DND-41 (cell line): ENCODE measurements around the gene ADAM10.

Source experiments
- ATAC-seq: fragments of 200-7000 bp; cut with Tn5 transposase; 3 replicates; pipeline ENCODE4 v1.9.1; 2021; ENCODE audit warnings: low read depth; ENCODE audit not compliant: insufficient read depth
- DNase-seq: peaks from one replicate; pipeline ENCODE4 v3.0.0-alpha.2; 2020
- H2AFZ ChIP-seq: 2 replicates; pipeline ENCODE4 v1.6.0; 2012; ENCODE audit warnings: low read depth, low read length
- H3K27ac ChIP-seq: 2 replicates; pipeline ENCODE4 v1.5.1; 2012; ENCODE audit warnings: low read length, inconsistent platforms
- H3K27me3 ChIP-seq: fragments of 200-600 bp; sonication (generic); 2 replicates; pipeline ENCODE4 v1.6.0; 2012; ENCODE audit warnings: low read length, mild to moderate bottlenecking, inconsistent platforms; ENCODE audit not compliant: insufficient read depth, poor library complexity
- H3K36me3 ChIP-seq: 2 replicates; pipeline ENCODE4 v1.5.1; 2012; ENCODE audit warnings: low read length, inconsistent platforms; ENCODE audit not compliant: insufficient read depth
- H3K4me1 ChIP-seq: 2 replicates; pipeline ENCODE4 v1.5.1; 2012; ENCODE audit warnings: mild to moderate bottlenecking, low read length; ENCODE audit not compliant: insufficient read depth
- H3K4me2 ChIP-seq: 2 replicates; pipeline ENCODE4 v1.6.0; 2012; ENCODE audit warnings: mild to moderate bottlenecking, moderate library complexity, low read length, inconsistent platforms; ENCODE audit not compliant: insufficient read depth
- H3K4me3 ChIP-seq, 2 experiments: fragments of 200-600 bp in 1 of 2; shearing (Covaris generic) in 1 of 2; 2 replicates each; pipeline ENCODE4 v1.5.1; 2012 to 2016; ENCODE audit warnings: inconsistent platforms in 2 of 2, low read length in 2 of 2, mild to moderate bottlenecking in 2 of 2, low read depth in 1 of 2, moderate library complexity in 1 of 2
- H3K79me2 ChIP-seq: 2 replicates; pipeline ENCODE4 v1.6.0; 2012; ENCODE audit warnings: low read length, inconsistent platforms; ENCODE audit not compliant: insufficient read depth
- H3K9ac ChIP-seq: 2 replicates; pipeline ENCODE4 v1.6.0; 2012; ENCODE audit warnings: low read depth, mild to moderate bottlenecking, inconsistent platforms, low read length, moderate library complexity
- H3K9me3 ChIP-seq: 2 replicates; pipeline ENCODE4 v1.5.1; 2012; ENCODE audit warnings: low read length, moderate library complexity, mild to moderate bottlenecking, inconsistent platforms; ENCODE audit not compliant: insufficient read depth, severe bottlenecking
- H4K20me1 ChIP-seq: 2 replicates; pipeline ENCODE4 v1.6.0; 2012; ENCODE audit warnings: low read length; ENCODE audit not compliant: insufficient read depth
- EZH2 ChIP-seq: IDR thresholded peaks from 3 replicates; pipeline ENCODE4 v1.6.1; 2012; ENCODE audit warnings: borderline replicate concordance, low read depth, mild to moderate bottlenecking, moderate library complexity, low read length, inconsistent platforms; ENCODE audit not compliant: severe bottlenecking
- TF ChIP-seq, protein P1 (sequence below): IDR thresholded peaks from 2 replicates; pipeline ENCODE4 v1.5.1; 2012; ENCODE audit warnings: borderline replicate concordance, low read length, moderate library complexity, mild to moderate bottlenecking; ENCODE audit not compliant: poor library complexity, severe bottlenecking; ENCODE audit errors: extremely low read depth

ADAM10 gene

DNA sequence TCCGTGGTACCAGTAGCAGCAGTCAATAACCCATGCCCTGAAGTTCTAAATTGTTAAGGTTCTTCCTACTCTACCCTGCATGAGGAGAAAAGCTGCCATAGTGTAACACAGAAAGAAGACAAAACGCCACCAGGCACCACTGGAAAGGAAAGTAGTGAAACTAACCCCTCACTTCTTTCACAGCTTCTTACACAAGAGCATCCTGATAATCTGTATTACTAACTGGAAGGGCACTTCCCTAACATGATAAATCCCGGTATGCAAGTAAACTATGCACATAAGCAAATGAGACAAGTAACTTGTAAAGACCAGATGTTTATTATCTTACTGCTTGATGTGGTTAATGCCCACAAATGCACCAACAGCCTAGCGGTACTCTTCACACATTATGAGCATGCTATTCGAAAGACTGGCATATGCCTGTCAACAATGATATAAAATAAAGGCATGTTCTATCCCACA is 141.3 kb downstream of the ADAM10 start:
- Histone ChIP-seq H3K27ac (no peak overlapping the region), H4K20me1 (0 out of 2 replicates have a peak, but pooled peaks cover 6% of the 10 kb centered on the region), H3K4me1 (no peaks in the 10 kb centered on the region), H3K4me2 (no peak overlapping the region), H3K36me3 (peaks cover 67% of the 10 kb centered on the region), H3K27me3 (no peaks in the 10 kb centered on the region), H2AFZ (no peak overlapping the region), H3K79me2 (peaks cover 9% of the 10 kb centered on the region), H3K9me3 (no peaks in the 10 kb centered on the region), H3K9ac (no peak overlapping the region), H3K4me3 (no peak overlapping the region)
- DNase-seq, result peak; percentile 26
- TF ChIP-seq, protein P1, sequence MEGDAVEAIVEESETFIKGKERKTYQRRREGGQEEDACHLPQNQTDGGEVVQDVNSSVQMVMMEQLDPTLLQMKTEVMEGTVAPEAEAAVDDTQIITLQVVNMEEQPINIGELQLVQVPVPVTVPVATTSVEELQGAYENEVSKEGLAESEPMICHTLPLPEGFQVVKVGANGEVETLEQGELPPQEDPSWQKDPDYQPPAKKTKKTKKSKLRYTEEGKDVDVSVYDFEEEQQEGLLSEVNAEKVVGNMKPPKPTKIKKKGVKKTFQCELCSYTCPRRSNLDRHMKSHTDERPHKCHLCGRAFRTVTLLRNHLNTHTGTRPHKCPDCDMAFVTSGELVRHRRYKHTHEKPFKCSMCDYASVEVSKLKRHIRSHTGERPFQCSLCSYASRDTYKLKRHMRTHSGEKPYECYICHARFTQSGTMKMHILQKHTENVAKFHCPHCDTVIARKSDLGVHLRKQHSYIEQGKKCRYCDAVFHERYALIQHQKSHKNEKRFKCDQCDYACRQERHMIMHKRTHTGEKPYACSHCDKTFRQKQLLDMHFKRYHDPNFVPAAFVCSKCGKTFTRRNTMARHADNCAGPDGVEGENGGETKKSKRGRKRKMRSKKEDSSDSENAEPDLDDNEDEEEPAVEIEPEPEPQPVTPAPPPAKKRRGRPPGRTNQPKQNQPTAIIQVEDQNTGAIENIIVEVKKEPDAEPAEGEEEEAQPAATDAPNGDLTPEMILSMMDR, result no peak
- TF ChIP-seq EZH2, result no peak
- peak; percentile 86 for ATAC-seq

DNA sequence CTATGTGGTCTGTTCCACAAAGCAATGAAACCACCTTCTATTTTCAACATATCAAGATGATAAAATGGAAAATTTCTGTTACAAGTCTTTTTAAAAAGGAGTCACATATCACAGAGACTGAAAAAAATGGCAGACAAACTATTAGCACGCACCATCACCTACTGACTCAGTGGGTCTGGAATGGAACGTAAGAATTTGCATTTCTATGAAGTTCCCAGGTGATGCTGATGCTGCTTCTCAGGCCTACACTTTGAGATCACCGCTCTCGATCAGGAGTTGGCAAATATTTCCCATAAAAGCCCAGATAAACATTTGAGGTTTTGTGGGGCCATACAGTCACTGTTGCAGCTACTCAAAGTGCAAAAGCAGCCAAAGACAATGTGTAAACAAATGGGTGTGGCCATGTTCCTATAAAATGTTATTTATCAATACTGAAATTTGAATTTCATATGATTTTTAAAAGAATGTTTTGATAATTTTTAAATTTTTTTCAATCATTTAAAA is 142.9 kb downstream of the ADAM10 start:
- Histone ChIP-seq H3K4me2 (no peak overlapping the region), H3K4me1 (no peaks in the 10 kb centered on the region), H3K27me3 (no peaks in the 10 kb centered on the region), H2AFZ (no peak overlapping the region), H4K20me1 (no peaks in the 10 kb centered on the region), H3K36me3 (peaks cover 65% of the 10 kb centered on the region), H3K4me3 (no peak overlapping the region), H3K79me2 (no peaks in the 10 kb centered on the region), H3K9me3 (no peaks in the 10 kb centered on the region), H3K27ac (no peak overlapping the region), H3K9ac (no peak overlapping the region)
- DNase-seq (no peak), ATAC-seq (no peak)
- no peak for TF ChIP-seq EZH2
- TF ChIP-seq, protein P1, result no peak

DNA sequence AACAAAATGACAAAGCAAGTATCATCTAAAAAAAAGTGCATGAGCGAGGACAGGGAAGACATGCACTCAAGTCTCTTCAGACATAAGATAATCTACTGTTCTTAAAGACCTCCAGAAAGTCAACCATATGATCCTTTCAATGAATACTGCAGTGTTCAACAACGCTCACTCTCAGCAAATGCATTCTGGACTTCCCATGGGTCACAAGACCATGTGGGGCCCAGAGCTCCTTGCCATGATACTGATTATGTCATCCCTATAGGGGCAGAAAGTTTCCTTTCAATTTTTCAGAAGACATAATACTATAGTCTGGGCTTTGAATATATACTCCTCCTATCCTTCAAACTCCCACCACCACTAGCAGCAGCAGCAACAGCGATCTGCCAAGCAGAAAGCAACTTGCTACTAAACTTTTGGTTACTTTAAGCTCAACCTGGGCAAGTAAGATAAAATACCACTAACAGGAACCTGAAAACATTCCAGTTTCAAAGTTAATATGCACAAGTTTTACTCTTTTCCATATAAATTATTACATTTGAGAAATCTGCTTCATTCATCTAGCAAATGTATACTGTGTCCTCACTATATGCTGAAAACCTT is 143.5 kb downstream of the ADAM10 start:
- Histone ChIP-seq H3K27me3 (no peaks in the 10 kb centered on the region), H3K4me2 (no peak overlapping the region), H2AFZ (no peak overlapping the region), H3K9ac (no peak overlapping the region), H3K4me1 (no peaks in the 10 kb centered on the region), H3K4me3 (no peak overlapping the region), H3K36me3 (peaks cover 67% of the 10 kb centered on the region), H4K20me1 (no peaks in the 10 kb centered on the region), H3K9me3 (no peaks in the 10 kb centered on the region), H3K79me2 (no peaks in the 10 kb centered on the region), H3K27ac (no peak overlapping the region)
- TF ChIP-seq, protein P1, result no peak
- TF ChIP-seq EZH2, result no peak
- DNase-seq (no peak), ATAC-seq (no peak)
